Coronary artery (tissue), 2 donors: Measurements from ENCODE around the gene CDT1.

Experiments
- DNase-seq: peaks from one replicate; pipeline ENCODE4 v3.0.0-alpha.2; 2017; ENCODE audit warnings: low spot score
- H3K27ac ChIP-seq, 2 donors: fragments of 200-600 bp; sonication (generic); one replicate each; pipeline ENCODE4 v1.5.1; 2016 to 2019
- H3K4me3 ChIP-seq: fragments of 200-600 bp; sonication (generic); 2 replicates; pipeline ENCODE4 v1.5.1; 2016; ENCODE audit warnings: mild to moderate bottlenecking, moderate library complexity
- CTCF ChIP-seq: fragments of 200-600 bp; sonication (generic); IDR thresholded peaks from one replicate; pipeline ENCODE4 v1.5.1; 2019; ENCODE audit warnings: antibody characterized with exemption

Gene CDT1

DNA sequence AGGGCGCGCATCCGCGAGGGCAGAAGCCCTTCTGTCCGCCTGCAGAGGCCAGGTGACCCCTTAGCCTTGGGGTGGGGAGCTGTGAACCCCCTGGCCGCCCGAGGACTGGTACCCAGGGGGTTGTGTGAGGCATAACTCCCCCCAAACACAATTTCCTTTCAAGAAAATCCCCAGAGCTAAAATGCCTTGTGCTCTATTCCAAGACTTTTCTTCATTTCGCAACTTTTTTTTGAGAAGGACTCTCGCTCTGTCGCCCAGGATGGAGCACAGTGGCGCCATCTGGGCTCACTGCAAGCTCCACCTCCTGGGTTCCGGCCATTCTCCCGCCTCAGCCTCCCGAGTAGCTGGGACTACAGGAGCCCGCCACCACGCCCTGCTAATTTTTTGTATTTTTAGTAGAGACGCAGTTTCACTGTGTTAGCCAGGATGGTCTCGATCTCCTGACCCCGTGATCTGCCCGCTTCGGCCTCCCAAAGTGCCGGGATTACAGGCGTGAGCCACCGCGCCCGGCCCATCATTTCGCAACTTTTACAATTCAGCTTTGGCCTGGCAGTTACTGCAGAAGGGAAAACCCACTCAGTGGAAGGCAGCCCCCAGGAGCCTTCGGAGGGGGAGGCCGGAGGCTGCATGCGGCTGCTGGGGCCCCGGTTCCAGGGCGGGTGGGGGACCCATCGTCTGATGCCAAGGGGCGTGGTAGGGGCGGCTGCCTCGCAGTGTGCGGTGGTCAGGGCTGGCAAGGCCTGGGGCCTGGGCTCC lies 9.1 kb downstream of the CDT1 start:
- no peak for DNase-seq
- peak overlapping the region; percentile 79 for H3K4me3 ChIP-seq
- H3K27ac ChIP-seq = peak overlapping the region; percentile 68 to 89
- TF ChIP-seq CTCF = no peak

GRCh38 chr16:88813269-88814143 lies 9.9 kb downstream of the CDT1 start:
- TF ChIP-seq CTCF = no peak
- DNase-seq = no peak
- H3K27ac ChIP-seq = peak overlapping the region in 1 of 2 donors; percentile 89
- H3K4me3 ChIP-seq = peak overlapping the region; percentile 79

DNA sequence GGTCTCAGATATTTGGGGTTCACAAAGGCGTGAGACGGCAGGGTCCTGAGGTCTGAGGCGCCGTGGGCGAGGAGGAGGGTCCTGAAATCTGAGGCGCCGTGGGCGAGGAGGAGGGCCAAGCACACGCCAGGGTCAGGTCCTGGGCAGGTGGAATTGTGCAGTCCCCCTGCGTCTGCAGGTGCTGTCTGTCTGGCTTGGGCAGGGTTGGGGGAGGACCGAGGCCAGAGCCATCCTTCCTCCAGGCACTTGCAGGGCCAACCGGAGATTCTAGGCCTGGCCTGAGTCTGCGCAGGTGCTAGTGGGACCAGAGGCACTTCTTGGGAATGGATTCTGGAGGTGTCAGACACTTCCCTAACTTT lies 10.5 kb downstream of the CDT1 start:
- DNase-seq = no peak

GRCh38 chr16:88815227-88815626 lies 11.6 kb downstream of the CDT1 start:
- DNase-seq = no peak
- Histone ChIP-seq H3K27ac (no peak overlapping the region), H3K4me3 (no peak overlapping the region)
- no peak for TF ChIP-seq CTCF

More for the DNA sequence above, 10.5 kb downstream of the CDT1 start:
- Histone ChIP-seq H3K4me3 (no peak overlapping the region), H3K27ac (no peak overlapping the region)
- TF ChIP-seq CTCF = no peak

GRCh38 chr16:88815901-88816589 lies 12.5 kb downstream of the CDT1 start:
- Histone ChIP-seq H3K27ac (no peak overlapping the region), H3K4me3 (no peak overlapping the region)
- DNase-seq = no peak
- peak; percentile 39 for TF ChIP-seq CTCF

DNA sequence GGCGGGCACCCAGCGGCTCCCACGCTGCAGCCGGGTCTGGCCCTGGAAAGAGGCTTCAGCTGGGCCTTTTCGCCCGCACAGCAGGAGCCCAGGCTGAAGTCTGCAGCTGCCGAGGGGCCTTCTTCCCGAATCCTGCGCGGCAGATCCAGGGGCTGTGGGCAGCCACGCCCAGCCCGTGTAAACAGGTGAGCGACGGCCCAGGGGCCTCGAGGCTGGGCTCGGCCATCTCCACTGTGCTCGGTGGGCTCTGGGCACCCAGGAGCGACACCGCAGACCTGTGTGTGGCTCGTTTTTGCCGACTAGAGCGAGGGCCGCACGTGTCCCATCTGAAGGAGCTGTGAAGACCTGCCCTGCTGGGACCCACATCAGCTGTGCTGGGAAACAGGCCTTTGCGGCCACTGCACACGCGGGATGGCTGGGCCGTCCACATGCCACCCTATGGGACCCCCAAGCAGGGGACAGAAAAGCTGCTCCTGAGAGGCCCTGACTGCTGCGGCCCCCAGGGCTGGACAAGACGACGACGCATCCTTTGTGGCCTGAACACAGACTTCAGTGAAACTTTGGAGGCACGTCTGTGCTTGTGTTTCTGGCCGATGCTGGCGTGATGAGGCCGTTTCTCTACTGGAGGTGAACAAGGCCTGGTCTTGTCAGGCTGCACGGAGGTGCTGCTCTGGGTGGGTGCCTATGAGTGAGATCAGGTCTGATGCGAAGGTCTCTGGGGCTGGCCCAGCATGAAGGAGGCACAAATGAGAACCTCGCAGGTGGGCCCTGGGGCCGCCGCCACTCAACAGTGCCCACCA lies 13.3 kb downstream of the CDT1 start:
- Histone ChIP-seq H3K4me3 (no peak overlapping the region), H3K27ac (no peak overlapping the region)
- no peak for TF ChIP-seq CTCF
- DNase-seq = no peak
